HK-2 (cell line): ENCODE results near the gene GRAMD2B.

Experiments used
- DNase-seq: peaks from one replicate; pipeline ENCODE4 v3.0.0-alpha.2; 2018; ENCODE audit not compliant: unreplicated experiment

GRAMD2B gene

DNA sequence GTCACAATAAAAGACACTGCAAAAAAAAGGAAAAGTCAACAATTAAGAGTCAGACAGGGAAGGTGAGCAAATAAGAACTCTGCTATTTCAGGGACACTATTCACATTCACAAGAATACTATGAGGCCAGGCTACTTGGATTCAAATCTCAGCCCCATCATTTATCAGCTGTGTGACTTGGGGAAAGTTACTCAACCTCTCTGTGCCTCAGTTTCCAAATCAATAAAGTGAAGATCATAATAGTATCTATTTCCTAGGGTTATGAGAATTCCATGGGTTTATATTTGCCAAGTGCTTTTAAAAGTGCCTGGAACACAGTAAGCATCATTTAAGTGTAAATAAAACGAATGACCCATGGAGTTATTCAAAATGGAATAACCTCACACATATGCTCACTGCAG, 115.4 kb downstream of the GRAMD2B start:
- no peak for DNase-seq

- no peak for DNase-seq
Observed at GRCh38 chr5:126540631-126541030, 117.4 kb downstream of the GRAMD2B start.

DNA sequence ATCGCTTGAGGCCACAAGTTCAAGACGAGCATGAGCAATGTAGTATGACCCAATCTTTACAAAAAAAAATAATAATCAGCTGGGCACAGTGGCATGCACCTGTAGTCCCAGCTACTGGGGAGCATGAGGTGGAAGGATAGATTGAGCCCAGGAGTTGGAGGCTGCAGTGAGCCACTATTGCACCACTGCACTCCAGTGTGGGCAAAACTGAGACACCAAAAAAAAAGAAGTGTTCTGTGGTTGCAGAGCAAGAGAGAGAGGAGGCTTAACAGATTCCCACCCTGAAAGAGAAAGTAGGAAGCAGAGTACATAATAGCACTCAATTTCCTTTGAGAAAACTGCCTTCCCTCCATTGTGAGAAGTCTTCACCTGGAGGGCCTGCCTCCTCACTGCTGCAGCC, 119.2 kb downstream of the GRAMD2B start:
- DNase-seq = no peak

GRCh38 chr5:126543009-126543408, 119.8 kb downstream of the GRAMD2B start:
- DNase-seq = no peak

DNA sequence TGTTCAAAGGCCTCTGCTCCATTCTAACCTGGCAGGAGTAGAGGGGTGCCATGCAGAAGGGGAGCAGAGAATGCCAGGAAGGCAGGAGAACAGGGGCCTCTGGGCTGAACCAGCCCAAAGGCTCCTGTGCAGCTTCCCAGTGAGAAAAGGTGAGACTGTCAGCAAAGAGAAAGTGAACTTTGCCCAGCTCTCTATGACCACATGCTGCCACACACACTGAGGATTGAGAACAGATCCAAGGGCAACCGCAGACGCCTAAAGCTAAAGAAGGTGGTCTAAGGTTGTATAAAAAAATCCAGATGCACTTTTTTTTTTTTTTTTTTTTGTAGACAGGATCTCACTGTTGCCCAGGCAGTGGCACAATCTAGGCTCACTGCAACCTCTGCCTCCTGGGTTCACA, 120.5 kb downstream of the GRAMD2B start:
- no peak for DNase-seq
